ENCODE measurements around the gene ATP13A2. TPM values are rescaled to one million over a fixed set of nuclear protein-coding genes. Genes with fewer than 3 reads are reported as not detected.

ATP13A2 gene
- total RNA-seq, 1 donor from 2014 or later, result 17.2 TPM

DNA sequence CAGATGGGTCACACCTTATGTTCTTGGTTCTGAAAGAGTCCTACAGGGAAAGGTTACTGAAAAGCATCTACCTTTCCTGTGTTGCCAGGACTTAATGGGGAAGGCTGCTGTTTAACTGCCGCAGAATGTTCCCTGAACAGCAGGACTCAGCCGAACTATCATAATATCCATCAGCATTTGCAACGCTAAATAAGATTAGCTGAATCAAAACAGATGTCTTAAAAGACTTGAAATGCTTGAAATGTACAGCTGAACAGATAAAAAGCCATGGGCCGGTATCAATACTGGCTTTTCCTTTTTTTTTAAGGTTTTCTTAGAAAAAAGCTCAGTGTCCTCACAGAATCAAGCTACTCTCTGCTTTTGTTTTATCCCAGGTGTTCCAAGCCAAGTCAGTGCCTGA, 19.7 kb upstream of the ATP13A2 start:
- no peak for DNase-seq

DNA sequence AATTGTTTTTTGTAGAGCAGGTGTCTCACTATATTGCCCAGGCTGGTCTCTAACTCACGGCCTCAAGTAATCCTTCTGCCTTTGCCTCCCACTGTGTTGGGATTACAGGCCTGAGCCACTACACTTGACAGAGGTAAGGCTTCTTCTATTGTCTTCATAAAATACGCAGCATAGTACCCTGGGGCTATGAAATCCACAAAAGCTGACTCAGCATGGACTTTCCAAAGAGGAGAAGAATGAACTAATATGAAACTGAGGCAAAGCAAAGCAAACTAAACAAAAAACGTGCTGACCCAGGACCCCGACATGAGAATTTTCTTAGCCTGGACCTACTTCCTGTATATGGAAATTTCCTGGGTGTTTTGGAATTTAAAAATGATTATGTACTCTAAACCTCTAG, 18.5 kb upstream of the ATP13A2 start:
- DNase-seq, result no peak

DNA sequence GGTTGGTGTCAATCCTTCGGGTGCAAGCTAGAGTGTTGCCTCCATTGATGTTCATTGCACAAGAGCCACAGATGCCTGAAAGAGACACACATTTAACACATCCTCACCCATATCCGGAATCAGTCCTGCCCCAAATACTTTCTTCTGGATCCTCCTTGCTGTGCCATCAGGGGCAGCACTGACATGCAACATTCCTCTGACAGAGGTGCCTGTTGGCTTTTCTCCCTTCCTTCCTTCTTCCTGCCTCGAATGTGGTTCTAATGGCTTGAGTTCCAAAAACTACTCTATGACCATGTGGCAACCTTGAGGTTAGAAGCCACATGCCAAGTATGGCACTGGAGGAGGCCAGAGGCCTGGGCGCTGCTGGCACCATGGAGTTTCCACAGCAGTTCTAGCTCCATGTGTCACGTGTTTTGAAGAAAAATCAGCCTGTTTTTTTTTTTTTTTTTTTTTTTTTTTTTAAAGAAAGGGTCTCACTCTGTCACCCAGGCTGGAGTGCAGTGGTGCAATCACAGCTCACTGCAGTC, 17.0 kb upstream of the ATP13A2 start:
- no peak for DNase-seq

DNA sequence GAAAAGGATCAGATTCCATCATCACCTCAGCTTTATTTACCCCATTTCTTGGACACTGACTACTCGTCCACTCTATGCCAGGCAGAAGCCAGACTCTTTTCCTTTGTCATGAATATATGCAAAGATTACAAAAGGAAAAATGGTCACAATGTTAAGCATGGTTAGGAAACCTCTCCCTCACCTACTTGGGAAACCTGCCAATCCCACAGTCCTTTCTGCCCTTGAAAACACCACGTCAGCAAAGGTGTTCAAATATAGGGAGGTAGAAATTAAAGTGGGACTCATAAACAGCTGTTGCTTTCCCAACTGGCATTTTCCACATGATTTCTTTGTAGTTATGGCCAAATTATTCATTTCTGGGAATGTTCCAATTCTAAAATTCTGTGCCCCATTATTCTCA, 16.2 kb upstream of the ATP13A2 start:
- no peak for DNase-seq

DNA sequence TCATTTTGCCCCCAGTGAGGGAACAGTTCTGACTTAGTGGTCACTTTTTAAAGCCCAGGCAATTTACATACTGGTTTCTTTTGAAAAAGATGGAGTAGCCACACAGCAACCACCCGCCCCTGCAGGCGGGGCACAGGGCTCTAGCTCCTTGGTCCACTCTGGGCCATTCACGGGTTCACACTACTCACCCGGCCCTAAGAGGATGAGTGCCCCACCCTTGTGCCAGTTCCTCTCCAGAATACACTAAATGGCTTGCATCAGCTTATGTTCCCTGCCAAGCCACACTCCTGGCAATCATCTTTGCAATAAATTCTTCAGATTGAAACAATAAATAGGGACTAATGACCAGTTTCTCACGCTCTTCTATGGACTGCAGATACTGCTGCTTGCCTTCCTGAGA, 15.7 kb upstream of the ATP13A2 start:
- no peak for DNase-seq

DNA sequence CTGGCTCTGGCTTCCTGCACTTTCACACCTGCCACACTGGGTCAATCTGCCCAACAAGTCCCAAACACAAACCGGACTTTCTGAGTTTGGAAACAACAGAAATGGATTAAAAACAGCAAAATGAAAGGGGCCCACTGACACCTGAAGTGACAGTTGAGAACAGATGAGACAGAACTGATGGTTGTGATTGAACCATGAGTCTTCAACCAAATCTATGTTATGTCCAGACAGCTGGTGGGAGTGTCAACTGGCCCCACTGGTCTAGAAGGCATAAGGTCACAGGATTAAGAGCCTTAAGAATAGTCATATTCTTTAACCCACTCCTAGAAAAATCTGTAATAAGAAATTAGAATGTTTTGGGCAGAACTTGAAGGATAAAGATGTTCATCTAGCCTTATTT, 13.0 kb upstream of the ATP13A2 start:
- no peak for DNase-seq

DNA sequence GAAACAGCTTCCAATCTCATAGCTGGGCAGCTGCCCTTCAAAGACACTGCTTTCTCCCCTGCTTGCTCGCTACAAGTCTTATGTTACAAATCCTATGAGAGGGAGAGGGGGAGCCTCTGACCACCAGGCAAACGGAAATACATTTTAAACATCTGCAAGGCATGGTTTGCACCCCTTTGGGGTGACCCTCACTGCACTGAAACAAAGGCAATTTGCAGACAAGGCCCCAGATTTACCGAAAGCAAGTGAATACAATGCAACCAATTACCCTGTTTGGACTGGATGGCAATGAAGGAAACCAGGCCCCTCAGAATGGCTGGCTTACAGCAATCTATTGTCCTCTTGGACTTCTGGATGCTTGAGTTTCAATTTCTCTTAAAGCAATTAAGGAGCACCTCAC, 11.8 kb upstream of the ATP13A2 start:
- no peak for DNase-seq

DNA sequence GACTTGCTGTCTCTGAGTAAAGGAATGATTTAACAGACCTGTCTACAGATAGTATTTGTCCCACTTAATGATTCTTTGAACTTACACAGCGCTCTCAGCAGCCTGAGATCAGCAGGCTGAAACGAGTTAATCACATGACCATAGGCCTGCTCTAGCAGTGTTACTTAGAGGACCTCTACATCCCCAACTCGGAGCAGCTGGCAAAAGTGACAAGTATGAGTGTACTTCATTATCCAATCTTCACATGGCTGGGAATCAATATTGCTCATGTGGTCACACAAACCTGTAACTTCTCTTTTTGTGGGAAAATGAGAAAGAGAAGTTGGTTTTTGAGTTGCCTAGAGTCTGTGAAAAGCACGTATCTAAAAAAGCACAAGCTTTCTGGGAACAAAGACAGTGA, 11.4 kb upstream of the ATP13A2 start:
- no peak for DNase-seq

DNA sequence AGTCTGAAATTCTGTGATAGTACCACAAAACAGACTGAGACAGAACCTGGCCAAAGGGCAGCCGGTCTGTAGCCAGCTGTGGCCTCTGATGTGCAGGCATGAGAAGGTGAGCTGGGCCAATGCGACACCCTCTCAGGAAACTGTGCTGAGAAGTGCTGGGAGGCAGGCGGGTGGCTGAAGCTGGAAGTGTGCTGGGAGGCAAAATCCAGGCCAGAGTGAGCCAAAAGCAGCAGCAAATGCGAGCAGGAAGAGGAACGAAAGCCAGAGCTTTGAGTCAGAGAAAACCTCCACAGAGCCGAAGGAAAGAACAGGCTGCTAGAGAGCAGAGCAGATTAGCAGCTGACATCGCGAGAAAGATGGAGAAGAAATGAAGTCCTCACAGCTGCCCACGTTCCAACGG, 10.2 kb upstream of the ATP13A2 start:
- DNase-seq, result no peak

DNA sequence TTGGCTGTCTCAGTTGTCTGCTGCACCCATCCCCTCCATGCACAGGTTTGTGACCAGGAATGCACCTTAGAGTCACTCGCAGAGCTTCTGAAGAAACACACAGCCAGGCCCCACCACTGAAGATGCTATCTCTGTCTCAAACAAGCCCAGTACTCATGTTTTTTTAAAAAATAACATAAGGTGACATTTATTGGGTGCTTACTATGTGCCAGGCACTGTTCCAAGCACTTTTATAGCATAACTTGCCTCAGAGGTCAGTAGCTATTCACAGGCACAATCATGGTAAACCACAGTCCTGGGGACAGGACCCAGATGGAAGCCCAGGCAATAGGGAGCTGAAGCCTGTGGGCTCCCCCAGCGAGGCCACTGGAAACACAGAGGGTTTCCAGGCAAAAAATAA, 8.8 kb upstream of the ATP13A2 start:
- DNase-seq, result no peak

DNA sequence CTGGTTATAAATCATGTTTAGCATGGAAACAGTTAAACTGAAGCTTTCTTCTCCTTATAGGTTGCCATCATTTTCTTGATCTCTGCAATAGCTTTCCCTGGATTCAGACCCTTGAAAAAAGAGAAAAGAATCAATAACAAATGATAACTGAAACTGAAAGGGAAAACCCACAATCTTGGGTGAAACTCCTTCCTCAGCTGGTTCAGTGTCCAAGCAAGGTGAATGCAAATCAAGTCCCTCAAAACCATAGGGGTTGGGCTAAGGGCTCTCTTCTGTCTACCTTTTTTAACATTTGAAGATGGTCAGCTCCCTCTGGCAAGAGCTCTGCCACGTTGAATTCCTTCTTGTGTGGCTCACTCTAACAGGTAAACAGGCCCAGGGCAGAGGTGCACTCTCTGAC, 7.1 kb upstream of the ATP13A2 start:
- no peak for DNase-seq

DNA sequence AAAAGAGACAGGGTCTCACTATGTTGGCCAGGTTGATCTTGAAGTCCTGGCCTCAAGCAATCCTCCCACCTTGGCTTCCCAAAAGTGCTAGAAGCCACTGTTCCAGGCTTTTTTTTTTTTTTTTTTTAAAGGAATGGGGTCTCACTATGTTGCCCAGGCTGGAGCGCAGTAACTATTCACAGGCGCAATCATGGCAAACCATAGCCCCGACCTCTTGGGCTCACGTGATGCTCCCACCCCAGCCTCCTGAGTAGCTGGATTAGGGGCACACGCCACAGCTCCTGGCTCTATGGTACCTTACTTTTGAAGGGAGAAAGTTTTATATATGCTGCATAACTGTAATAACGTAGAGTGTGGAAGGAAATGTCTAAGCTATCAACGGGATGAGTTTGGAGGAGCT, 5.7 kb upstream of the ATP13A2 start:
- no peak for DNase-seq

DNA sequence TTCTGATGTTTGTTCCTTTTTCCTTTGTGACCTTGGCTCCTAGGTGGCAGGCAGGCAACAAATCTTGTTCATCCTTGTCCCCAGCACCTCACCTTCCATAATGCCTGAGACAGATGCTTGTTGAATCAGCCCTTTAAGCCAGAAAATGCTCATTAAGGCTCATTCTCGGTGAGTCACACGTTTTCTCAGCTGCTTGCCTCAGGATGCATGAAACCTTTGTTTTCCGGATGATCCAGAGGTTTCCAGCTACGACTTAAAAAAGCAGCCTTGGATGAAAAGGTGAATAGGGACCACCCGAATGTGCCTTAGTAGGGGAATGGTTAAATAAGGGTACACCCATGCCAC, 4.6 kb upstream of the ATP13A2 start:
- no peak for DNase-seq

DNA sequence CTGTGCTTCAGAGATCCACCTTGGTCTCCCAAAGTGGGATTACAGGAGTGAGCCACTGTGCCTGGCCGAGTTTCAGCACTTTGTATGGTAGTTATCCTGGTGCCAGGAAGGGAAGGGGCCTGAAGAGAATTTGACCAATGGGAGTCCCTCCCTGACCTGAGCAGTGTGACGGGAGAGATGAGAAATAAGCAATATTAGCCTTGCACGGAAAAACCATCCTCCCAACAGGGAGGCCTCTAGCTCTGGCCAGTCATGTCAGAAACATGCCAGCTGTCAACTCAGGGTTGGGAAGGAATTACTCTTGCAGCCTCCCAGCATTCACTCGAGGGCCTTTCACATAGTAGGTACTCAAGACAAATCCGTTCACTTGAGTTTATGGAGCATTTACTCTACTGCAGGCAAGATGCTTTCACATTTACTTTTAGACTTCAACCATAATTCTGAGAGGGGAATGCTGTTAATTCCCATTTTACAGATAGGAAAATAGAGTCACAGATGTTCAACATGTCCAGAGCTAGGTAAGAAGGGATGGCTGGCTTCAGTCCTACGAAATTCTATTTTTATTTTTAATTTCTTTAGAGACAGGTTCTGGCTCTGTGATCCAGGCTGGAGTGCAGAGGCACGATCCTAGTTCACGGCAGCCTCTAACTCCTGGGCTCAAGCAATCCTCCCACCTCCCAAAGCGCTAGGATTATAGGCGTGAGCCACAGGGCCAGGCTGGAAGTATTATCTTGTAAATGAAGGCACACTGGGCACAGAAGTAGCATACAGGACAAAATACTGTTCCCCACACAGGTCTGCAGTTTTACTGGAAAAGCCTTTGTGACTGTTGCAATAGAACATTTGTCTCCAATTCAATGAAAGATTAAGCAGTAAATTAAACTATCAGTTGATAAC, 3.2 kb upstream of the ATP13A2 start:
- DNase-seq, result no peak

DNA sequence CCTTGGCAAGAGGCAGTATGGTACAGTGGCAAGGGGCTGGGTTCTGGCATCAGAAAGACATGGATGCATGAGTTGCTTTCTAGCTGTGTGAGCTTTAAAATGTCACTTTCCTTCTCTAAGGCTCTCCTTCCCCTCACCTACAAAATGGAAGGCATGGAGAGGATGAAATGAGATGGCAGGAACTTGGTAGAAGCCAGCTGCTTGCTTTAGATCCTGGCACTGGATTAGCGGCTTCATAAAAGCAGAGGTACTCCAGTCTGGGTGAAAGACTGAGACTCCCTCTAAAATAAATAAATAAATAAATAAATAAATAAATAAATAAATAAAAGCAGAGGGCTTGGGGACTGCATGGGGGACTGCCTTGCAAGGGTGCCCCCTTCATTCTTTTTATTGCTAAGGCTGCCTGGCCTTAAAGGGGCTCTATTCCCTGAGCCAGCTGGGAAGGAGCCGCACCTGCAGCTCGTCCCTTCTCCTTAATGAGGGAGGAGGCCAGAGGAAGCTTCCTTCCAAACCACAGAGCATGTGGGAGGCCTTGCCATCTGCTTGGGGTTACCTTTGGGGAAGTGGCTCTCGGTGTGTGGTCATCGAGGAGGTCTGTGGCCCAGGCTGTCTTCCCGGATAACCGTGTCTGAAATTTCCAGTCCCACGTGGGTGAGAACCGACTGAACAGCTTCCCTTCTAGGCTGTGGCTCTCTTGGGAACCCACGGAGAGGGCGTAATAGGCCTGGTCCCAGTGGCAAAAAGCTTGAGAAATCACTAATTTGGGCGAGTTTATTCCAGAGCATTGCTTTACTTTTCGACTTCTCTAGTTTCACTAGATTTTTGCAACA, 2.0 kb upstream of the ATP13A2 start:
- no peak for DNase-seq

DNA sequence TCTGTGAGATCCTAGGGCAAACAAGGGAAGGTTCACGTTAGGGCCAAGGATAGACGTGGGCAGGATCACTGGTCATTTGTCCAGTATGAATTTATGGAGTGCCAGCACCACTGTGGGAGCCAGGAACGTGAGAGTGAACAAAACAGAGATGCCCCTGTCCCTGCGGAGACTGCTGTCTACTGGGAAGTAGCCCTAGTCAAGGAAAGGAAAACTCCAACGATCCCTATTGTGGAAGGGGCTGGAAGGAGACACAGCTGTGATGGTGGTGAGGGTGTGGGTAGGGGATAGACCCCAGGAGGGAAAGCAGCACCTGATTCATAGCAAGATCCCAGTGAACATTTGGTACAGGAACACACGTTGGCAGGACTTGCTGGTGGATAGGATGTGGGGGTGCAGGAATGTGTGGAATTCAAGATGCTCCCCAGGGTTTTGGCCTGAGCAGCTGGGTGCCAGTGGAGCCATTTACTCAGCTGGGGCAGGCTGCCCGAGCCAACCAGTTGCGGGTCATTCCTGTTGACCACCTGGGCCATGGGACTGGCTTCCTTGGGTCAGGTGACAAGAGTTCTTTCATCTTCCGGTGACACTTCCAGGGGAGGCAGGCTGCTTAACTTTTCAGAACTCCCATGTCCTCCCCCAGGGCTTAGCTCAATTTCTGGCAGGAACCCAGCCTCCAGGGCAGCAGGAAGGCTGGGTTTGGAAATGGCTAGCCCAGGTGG, 1.2 kb upstream of the ATP13A2 start:
- no peak for DNase-seq

DNA sequence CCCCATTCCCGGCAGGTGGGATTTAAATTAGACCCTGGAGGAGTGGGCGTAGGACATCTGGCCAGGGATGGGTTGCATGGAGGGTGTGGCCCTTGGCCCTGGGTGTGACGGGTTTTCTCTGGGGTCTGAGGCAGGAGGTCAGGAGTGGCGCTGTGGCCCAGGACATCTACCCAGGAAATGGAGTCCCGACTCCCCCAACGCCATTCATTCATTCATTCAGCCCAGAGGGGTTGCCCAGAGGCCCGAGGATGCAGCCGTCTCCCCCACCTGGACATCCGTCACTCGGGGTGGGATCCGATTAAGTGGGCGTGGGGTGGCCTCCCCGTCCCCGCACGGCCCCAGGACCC, 663 bp downstream of the ATP13A2 start:
- DNase-seq, result no peak

DNA sequence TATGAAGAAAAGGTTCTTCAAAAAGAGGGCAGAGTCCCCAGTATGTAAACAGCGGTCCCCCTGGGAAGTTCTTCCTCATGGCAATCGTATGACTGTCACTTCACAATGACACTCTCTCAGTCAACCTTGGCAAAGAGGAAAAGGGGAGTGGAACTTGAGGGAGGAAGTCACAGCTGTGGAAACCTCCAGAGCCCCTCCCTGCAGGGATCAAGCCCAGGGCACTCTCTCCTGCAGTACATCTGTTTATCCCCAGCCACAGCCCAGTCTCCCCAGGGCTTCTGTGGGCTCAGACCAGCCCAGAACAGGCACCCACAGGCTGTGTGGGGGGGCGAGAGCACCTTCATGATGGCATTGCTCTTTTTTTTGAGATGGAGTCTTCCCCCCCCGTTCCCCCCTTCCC, 2.0 kb downstream of the ATP13A2 start:
- no peak for DNase-seq

DNA sequence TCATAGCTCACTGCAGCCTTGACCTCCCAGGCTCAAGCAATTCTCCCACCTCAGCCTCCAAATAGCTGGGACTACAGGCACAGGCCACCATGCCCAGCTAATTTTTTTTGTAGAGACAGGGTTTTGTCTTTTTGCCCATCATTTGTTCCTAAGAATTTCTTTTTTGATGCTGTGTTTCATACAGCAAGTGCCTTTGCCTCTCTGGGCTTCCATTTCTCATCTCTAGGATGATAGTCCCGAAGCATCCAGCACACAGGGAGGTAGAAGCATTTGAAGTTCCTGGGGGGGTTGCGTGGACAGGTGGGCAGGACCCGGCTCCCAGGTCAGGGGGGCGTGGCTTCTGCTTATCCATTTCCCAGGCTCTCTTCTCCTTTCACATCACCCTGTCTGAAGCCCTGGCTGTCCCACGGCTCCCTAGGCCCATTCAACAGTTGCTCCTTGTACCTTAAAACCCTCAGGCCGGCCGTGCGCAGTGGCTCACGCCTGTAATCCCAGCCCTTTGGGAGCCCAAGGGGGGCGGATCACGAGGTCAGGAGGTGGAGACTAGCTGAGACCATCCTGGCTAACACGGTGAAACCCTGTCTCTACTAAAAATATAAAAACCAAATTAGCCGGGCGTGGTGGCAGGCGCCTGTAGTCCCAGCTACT, 3.4 kb downstream of the ATP13A2 start:
- DNase-seq, result no peak

DNA sequence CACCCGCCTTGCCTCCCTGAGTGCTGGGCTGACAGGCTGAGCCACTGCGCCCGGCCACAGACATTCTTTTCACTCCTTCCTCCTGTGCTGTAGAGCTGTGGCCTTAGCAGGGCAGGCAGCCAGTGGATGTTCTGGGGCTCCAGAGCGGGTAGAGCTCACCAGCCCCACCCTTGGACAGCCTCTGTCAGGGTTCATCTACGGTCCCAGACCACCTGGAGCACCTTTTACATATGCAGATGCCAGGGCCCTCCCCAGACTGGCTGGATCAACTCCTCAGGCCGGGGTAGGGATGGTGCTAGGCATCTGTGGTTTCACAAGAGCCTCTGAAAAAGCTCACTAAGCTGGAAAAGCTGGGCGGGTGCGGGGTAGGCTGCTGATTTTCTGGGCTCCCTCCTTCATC, 4.6 kb downstream of the ATP13A2 start:
- DNase-seq, result no peak

DNA sequence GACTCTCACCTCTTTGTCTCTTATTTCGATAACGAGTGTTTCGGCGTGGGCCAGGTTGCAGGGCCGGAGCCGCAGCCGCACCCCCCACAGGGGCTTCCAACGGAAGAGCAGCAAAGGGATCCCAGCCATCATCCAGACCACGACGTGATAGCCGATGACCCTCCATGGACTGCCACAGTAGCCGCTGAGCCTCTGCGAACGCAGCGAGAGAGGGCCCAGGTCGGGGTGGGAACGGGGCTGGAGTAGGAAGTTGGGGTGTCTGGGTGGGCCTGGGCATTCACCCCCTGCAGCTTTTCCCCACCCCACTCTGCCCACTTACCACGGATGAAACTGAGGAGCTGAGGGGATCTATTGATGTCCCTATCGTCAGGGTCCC, 6.4 kb downstream of the ATP13A2 start:
- DNase-seq, result no peak

Data from tongue (tissue), 2 donors.